ENCODE results near the gene ACACA.

The ACACA gene

GRCh38 chr17:37299257-37299980, 107.2 kb downstream of the ACACA start:
- DNase-seq (ENCODE audit: extremely low read depth in 1 of 2, low read depth in 1 of 2): no peak

- DNase-seq (ENCODE audit: extremely low read depth in 1 of 2, low read depth in 1 of 2): no peak
Measured at GRCh38 chr17:37295888-37296287, 110.7 kb downstream of the ACACA start.

- DNase-seq (ENCODE audit: extremely low read depth in 1 of 2, low read depth in 1 of 2): no peak
Measured at GRCh38 chr17:37294888-37295287, 111.7 kb downstream of the ACACA start.

- no peak for DNase-seq (ENCODE audit: extremely low read depth in 1 of 2, low read depth in 1 of 2)
Measured at GRCh38 chr17:37293770-37294169, 112.9 kb downstream of the ACACA start.

- DNase-seq (ENCODE audit: extremely low read depth in 1 of 2, low read depth in 1 of 2): no peak
Measured at GRCh38 chr17:37292429-37293139, 114.1 kb downstream of the ACACA start.

- DNase-seq (ENCODE audit: extremely low read depth in 1 of 2, low read depth in 1 of 2): no peak
Measured at GRCh38 chr17:37291351-37291750, 115.3 kb downstream of the ACACA start.

GRCh38 chr17:37286430-37286829, 120.2 kb downstream of the ACACA start:
- no peak for DNase-seq (ENCODE audit: extremely low read depth in 1 of 2, low read depth in 1 of 2)

- no peak for DNase-seq (ENCODE audit: extremely low read depth in 1 of 2, low read depth in 1 of 2)
Measured at GRCh38 chr17:37284191-37284590, 122.4 kb downstream of the ACACA start.

- no peak for DNase-seq (ENCODE audit: extremely low read depth in 1 of 2, low read depth in 1 of 2)
Measured at GRCh38 chr17:37283414-37283961, 123.1 kb downstream of the ACACA start.

GRCh38 chr17:37280841-37281240, 125.8 kb downstream of the ACACA start:
- no peak for DNase-seq (ENCODE audit: extremely low read depth in 1 of 2, low read depth in 1 of 2)

- no peak for DNase-seq (ENCODE audit: extremely low read depth in 1 of 2, low read depth in 1 of 2)
Measured at GRCh38 chr17:37278247-37278894, 128.3 kb downstream of the ACACA start.

- DNase-seq (ENCODE audit: extremely low read depth in 1 of 2, low read depth in 1 of 2): no peak
Measured at GRCh38 chr17:37276475-37276874, 130.2 kb downstream of the ACACA start.

GRCh38 chr17:37274461-37274860, 132.2 kb downstream of the ACACA start:
- DNase-seq (ENCODE audit: extremely low read depth in 1 of 2, low read depth in 1 of 2): no peak

- DNase-seq (ENCODE audit: extremely low read depth in 1 of 2, low read depth in 1 of 2): no peak
Measured at GRCh38 chr17:37273409-37274051, 133.1 kb downstream of the ACACA start.

GRCh38 chr17:37265446-37266173, 141.0 kb downstream of the ACACA start:
- no peak for DNase-seq (ENCODE audit: extremely low read depth in 1 of 2, low read depth in 1 of 2)

- DNase-seq (ENCODE audit: extremely low read depth in 1 of 2, low read depth in 1 of 2): no peak
Measured at GRCh38 chr17:37261286-37261685, 145.3 kb downstream of the ACACA start.

GRCh38 chr17:37259030-37259735, 147.5 kb downstream of the ACACA start:
- no peak for DNase-seq (ENCODE audit: extremely low read depth in 1 of 2, low read depth in 1 of 2)

- no peak for DNase-seq (ENCODE audit: extremely low read depth in 1 of 2, low read depth in 1 of 2)
Measured at GRCh38 chr17:37256627-37257026, 150.0 kb downstream of the ACACA start.

- no peak for DNase-seq (ENCODE audit: extremely low read depth in 1 of 2, low read depth in 1 of 2)
Measured at GRCh38 chr17:37255432-37255831, 151.2 kb downstream of the ACACA start.

- DNase-seq (ENCODE audit: extremely low read depth in 1 of 2, low read depth in 1 of 2): no peak
Measured at GRCh38 chr17:37247825-37248224, 158.8 kb downstream of the ACACA start.
